Embryonic facial prominence (tissue), 1 donor: Measurements from ENCODE around the gene COBL.

Source experiments
- DNase-seq: peaks from one replicate; pipeline ENCODE4 v3.0.0-alpha.2; 2016; ENCODE audit errors: extremely low spot score

COBL gene

GRCh38 chr7:51234609-51235308 is 81.8 kb downstream of the COBL start:
- DNase-seq = no peak

GRCh38 chr7:51234139-51234538 is 82.5 kb downstream of the COBL start:
- DNase-seq = no peak

- no peak for DNase-seq
These were observed 83.2 kb downstream of the COBL start for GRCh38 chr7:51233374-51233773.

GRCh38 chr7:51230723-51231122 is 85.9 kb downstream of the COBL start:
- no peak for DNase-seq

- no peak for DNase-seq
These were observed 86.3 kb downstream of the COBL start for GRCh38 chr7:51230324-51230625.

- no peak for DNase-seq
These were observed 86.8 kb downstream of the COBL start for GRCh38 chr7:51229620-51230323.

GRCh38 chr7:51229106-51229537 is 87.5 kb downstream of the COBL start:
- no peak for DNase-seq

GRCh38 chr7:51228386-51228958 is 88.1 kb downstream of the COBL start:
- no peak for DNase-seq

GRCh38 chr7:51227861-51228260 is 88.7 kb downstream of the COBL start:
- DNase-seq = no peak

- no peak for DNase-seq
These were observed 89.6 kb downstream of the COBL start for GRCh38 chr7:51226916-51227535.

GRCh38 chr7:51226063-51226755 is 90.4 kb downstream of the COBL start:
- DNase-seq = no peak

- no peak for DNase-seq
These were observed 91.6 kb downstream of the COBL start for GRCh38 chr7:51224811-51225595.

GRCh38 chr7:51223505-51223904 is 93.1 kb downstream of the COBL start:
- DNase-seq = no peak

GRCh38 chr7:51222916-51223315 is 93.7 kb downstream of the COBL start:
- DNase-seq = no peak

GRCh38 chr7:51220226-51220625 is 96.4 kb downstream of the COBL start:
- DNase-seq = no peak

GRCh38 chr7:51219261-51219988 is 97.2 kb downstream of the COBL start:
- DNase-seq = no peak

- DNase-seq = no peak
These were observed 98.8 kb downstream of the COBL start for GRCh38 chr7:51217804-51218203.

GRCh38 chr7:51214098-51214497 is 102.5 kb downstream of the COBL start:
- no peak for DNase-seq

- no peak for DNase-seq
These were observed 103.0 kb downstream of the COBL start for GRCh38 chr7:51213618-51214017.

- DNase-seq = no peak
These were observed 105.8 kb downstream of the COBL start for GRCh38 chr7:51210766-51211165.

- DNase-seq = no peak
These were observed 107.2 kb downstream of the COBL start for GRCh38 chr7:51209426-51209825.
